Psoas muscle (tissue), 8 donors: ENCODE results near the gene ASIC4. TPM values are rescaled to one million over a fixed set of nuclear protein-coding genes. Genes with fewer than 3 reads are reported as not detected.

Source experiments
- ATAC-seq, 4 donors: fragments of 200-7000 bp; cut with Tn5 transposase; one replicate each; pipeline ENCODE4 v1.9.1; 2020; ENCODE audit warnings: moderate library complexity in 3 of 4, mild to moderate bottlenecking in 2 of 4
- DNase-seq, 2 donors: peaks; one replicate each; pipeline ENCODE4 v3.0.0-alpha.2; 2020
- H3K27ac ChIP-seq: fragments of 200-600 bp; one replicate; pipeline ENCODE4 v1.8.0; 2022
- H3K27me3 ChIP-seq, 3 donors: fragments of 200-600 bp in 1 of 3; one replicate each; pipeline versions ENCODE4 v1.6.1 to v1.8.0; 2013 to 2022; ENCODE audit warnings: low read length in 2 of 3, mild to moderate bottlenecking in 2 of 3, moderate library complexity in 1 of 3; ENCODE audit not compliant: insufficient read depth in 3 of 3
- H3K36me3 ChIP-seq, 2 donors: fragments of 200-600 bp in 1 of 2; one replicate each; pipeline versions ENCODE4 v1.6.1 to v1.8.0; 2013 to 2022; ENCODE audit warnings: low read depth in 1 of 2, mild to moderate bottlenecking in 1 of 2, moderate library complexity in 1 of 2; ENCODE audit not compliant: insufficient read depth in 1 of 2
- H3K4me1 ChIP-seq: fragments of 200-600 bp; one replicate; pipeline ENCODE4 v1.8.0; 2022
- H3K4me3 ChIP-seq: fragments of 200-600 bp; one replicate; pipeline ENCODE4 v1.8.0; 2022; ENCODE audit warnings: mild to moderate bottlenecking
- H3K9me3 ChIP-seq: fragments of 200-600 bp; one replicate; pipeline ENCODE4 v1.8.0; 2022
- CTCF ChIP-seq: fragments of 200-600 bp; IDR thresholded peaks from one replicate; pipeline ENCODE4 v1.8.0; 2022; ENCODE audit warnings: antibody characterized with exemption
- WGBS, 3 donors: extraction: QIAGEN DNeasy Blood & Tissue Kit; methylation state at CpG; one replicate each; pipeline versions ENCODE4 v1.1.6 to v1.1.7; 2013; 5-methylcytosine and 5-hydroxymethylcytosine counted together
- intact Hi-C, 2 donors: fragments of 100-400 bp; cut with DNase I; formaldehyde crosslinking; loops; one replicate each; pipeline versions ENCODE4 v1.11.0 to v1.14.2; 2022
- polyA plus RNA-seq, 3 donors: library from polyadenylated mRNA; stranded (reverse); fragments of 200-250 nt; gene quantifications; one replicate each; pipeline ENCODE4 v1.2.3, GENCODE V29; 2013
- total RNA-seq, 4 donors: library from RNA; stranded (reverse); fragmentation: NEBNext Ultra II Directional in 2 of 4; extraction: Animal tissue kit (Norgen Biotek cat#: 25700) in 2 of 4; gene quantifications; one replicate each; pipeline versions ENCODE4 v1.2.1 to v1.2.4, GENCODE V29; 2021 to 2023
- donor health status: healthy with polysubstance abuse.
- donor health status: DM: no; HTN: no; CAD: no; lungs with moderate emphysema.
- donor health status: Bipolar disorder and iron deficiency.
- donor health status: healthy.
- donor health status: DM: yes; HTN: yes; CAD: no.
- donor health status: DM: no; HTN: no; CAD: no.
- donor health status: DM: no; HTN: no; CAD: no.
- donor health status: DM: yes; HTN: yes; CAD: no.

The ASIC4 gene
- total and polyA plus RNA-seq, 7 donors, result 0.03 to 0.34 (median 0.26) TPM; not detected in 3

- Histone ChIP-seq H3K27ac (peak overlapping the region; percentile 30), H3K4me1 (peaks cover 5% of the 10 kb centered on the region), H3K9me3 (no peaks in the 10 kb centered on the region), H3K4me3 (no peak overlapping the region), H3K27me3 (no peaks in the 10 kb centered on the region), H3K36me3 (peaks cover 0 to 84% of the 10 kb centered on the region in 2 donors)
- ATAC-seq, result no peak
- no peak for DNase-seq
- intact Hi-C loops, result no loop called here
- 64 to 72% (median 70%) methylated on average over 13 to 14 of the region's 14 CpGs for WGBS, 3 donors
- TF ChIP-seq CTCF, result no peak
Measured at GRCh38 chr2:219488844-219489194, 25.5 kb upstream of the ASIC4 start.

- ATAC-seq, result no peak
- intact Hi-C loops, result no loop called here
- DNase-seq, result no peak
- TF ChIP-seq CTCF, result no peak
- Histone ChIP-seq H3K4me3 (no peak overlapping the region), H3K9me3 (no peaks in the 10 kb centered on the region), H3K36me3 (peaks cover 0 to 80% of the 10 kb centered on the region in 2 donors), H3K4me1 (peaks cover 5% of the 10 kb centered on the region), H3K27ac (peak overlapping the region; percentile 66), H3K27me3 (no peaks in the 10 kb centered on the region)
- WGBS, 3 donors, result 81 to 89% (median 83%) methylated on average over 8 to 9 of the region's 9 CpGs
Measured at GRCh38 chr2:219489315-219489714, 25.0 kb upstream of the ASIC4 start.

GRCh38 chr2:219490186-219490585 lies 24.1 kb upstream of the ASIC4 start:
- Histone ChIP-seq H3K27ac (peak overlapping the region; percentile 66), H3K9me3 (no peaks in the 10 kb centered on the region), H3K4me3 (no peak overlapping the region), H3K36me3 (peaks cover 0 to 72% of the 10 kb centered on the region in 2 donors), H3K27me3 (no peaks in the 10 kb centered on the region), H3K4me1 (peaks cover 8% of the 10 kb centered on the region)
- WGBS, 3 donors, result 71 to 85% (median 77%) methylated on average over 23 of the region's 23 CpGs
- ATAC-seq, result peak in 2 of 4 donors; percentile 9 to 13
- peak; percentile 13 for TF ChIP-seq CTCF
- DNase-seq, result no peak
- intact Hi-C loops, result no loop called here

- intact Hi-C loops, result no loop called here
- no peak for DNase-seq
- WGBS, 3 donors, result 49 to 70% (median 51%) methylated on average over 10 of the region's 10 CpGs
- TF ChIP-seq CTCF, result no peak
- Histone ChIP-seq H3K4me3 (no peak overlapping the region), H3K9me3 (no peaks in the 10 kb centered on the region), H3K4me1 (peaks cover 8% of the 10 kb centered on the region), H3K36me3 (peaks cover 0 to 67% of the 10 kb centered on the region in 2 donors), H3K27me3 (no peaks in the 10 kb centered on the region), H3K27ac (peak overlapping the region; percentile 66)
- ATAC-seq, result peak; percentile 28 to 61 (median 32)
Measured at GRCh38 chr2:219490600-219491130, 23.6 kb upstream of the ASIC4 start.
